Spleen (tissue), 11 donors: Measurements from ENCODE around the gene NOTUM. TPM values are rescaled to one million over a fixed set of nuclear protein-coding genes. Genes with fewer than 3 reads are reported as not detected.
"Not testable (repeated sequence)": the region's sequence is repeated elsewhere in the genome, so short reads cannot be mapped to it uniquely, and the experiment has no call there.

Source experiments
- DNase-seq: peaks from one replicate; pipeline ENCODE4 v3.0.0-alpha.2; 2020
- H3K27ac ChIP-seq, 8 donors: fragments of 200-600 bp; sonication (generic) in 7 of 8; 1 replicate in 4 of 8; 2 replicates in 4 of 8; pipeline versions ENCODE4 v1.5.0 to v1.8.0; 2016 to 2021; ENCODE audit warnings: inconsistent platforms in 4 of 8, mild to moderate bottlenecking in 4 of 8, moderate library complexity in 1 of 8
- H3K27me3 ChIP-seq, 7 donors: fragments of 200-600 bp; sonication (generic) in 6 of 7; replicated peaks in 1 of 7; 1 replicate in 4 of 7; 2 replicates in 3 of 7; pipeline versions ENCODE4 v1.5.0 to v1.8.0; 2016 to 2021; ENCODE audit warnings: inconsistent platforms in 3 of 7, mild to moderate bottlenecking in 1 of 7
- H3K36me3 ChIP-seq, 6 donors: fragments of 200-600 bp; sonication (generic) in 5 of 6; 1 replicate in 4 of 6; 2 replicates in 2 of 6; pipeline versions ENCODE4 v1.5.0 to v1.8.0; 2016 to 2021; ENCODE audit warnings: inconsistent platforms in 2 of 6
- H3K4me1 ChIP-seq, 6 donors: fragments of 200-600 bp; sonication (generic) in 5 of 6; 1 replicate in 3 of 6; 2 replicates in 3 of 6; pipeline versions ENCODE4 v1.5.0 to v1.8.0; 2016 to 2021; ENCODE audit warnings: inconsistent platforms in 3 of 6
- H3K4me3 ChIP-seq, 8 donors: fragments of 200-600 bp; sonication (generic) in 7 of 8; 1 replicate in 4 of 8; 2 replicates in 4 of 8; pipeline versions ENCODE4 v1.5.0 to v1.8.0; 2016 to 2021; ENCODE audit warnings: inconsistent platforms in 4 of 8, mild to moderate bottlenecking in 4 of 8, moderate library complexity in 2 of 8
- H3K9me3 ChIP-seq, 8 donors: fragments of 200-600 bp; sonication (generic) in 7 of 8; 1 replicate in 4 of 8; 2 replicates in 4 of 8; pipeline versions ENCODE4 v1.5.0 to v1.8.0; 2016 to 2021; ENCODE audit warnings: inconsistent platforms in 4 of 8
- POLR2A ChIP-seq, 3 donors: fragments of 450-650 bp; IDR thresholded peaks; one replicate each; pipeline ENCODE4 v1.5.1; 2017; ENCODE audit warnings: antibody characterized with exemption in 3 of 3, mild to moderate bottlenecking in 1 of 3
- POLR2AphosphoS5 ChIP-seq, 3 donors: sonication (generic); formaldehyde crosslinking; IDR thresholded peaks; one replicate each; pipeline ENCODE4 v1.5.1; 2017; ENCODE audit warnings: antibody characterized with exemption in 3 of 3
- WGBS, 5 donors: extraction: QIAGEN DNeasy Blood & Tissue Kit in 3 of 5; methylation state at CpG; one replicate each; pipeline versions ENCODE4 v1.1.5 to v1.1.7; 2013 to 2018; 5-methylcytosine and 5-hydroxymethylcytosine counted together
- intact Hi-C: fragments of 100-400 bp; cut with DNase I; formaldehyde crosslinking; loops from one replicate; pipeline ENCODE4 v1.15.0; 2023; ENCODE audit warnings: low total_unique reads
- polyA plus RNA-seq, 3 donors: library from polyadenylated mRNA; stranded (reverse); fragments of 200-250 nt; gene quantifications; one replicate each; pipeline ENCODE4 v1.2.1, GENCODE V29; 2013
- total RNA-seq, 7 donors: library from RNA; depleted of rRNA in 3 of 7; stranded (reverse); fragments of >200 nt in 3 of 7; fragmentation: NEBNext Ultra II Directional in 4 of 7; extraction: Animal tissue kit (Norgen Biotek cat#: 25700) in 4 of 7; gene quantifications; one replicate each; pipeline versions ENCODE4 v1.1.0 to v1.2.1, GENCODE V29; 2016 to 2021
- TF ChIP-seq, protein P1 (sequence below), 11 experiments: fragments of 200-600 bp in 7 of 11; fragments of 450-650 bp in 4 of 11; sonication (generic) in 4 of 11; IDR thresholded peaks in 8 of 11; conservative IDR thresholded peaks in 3 of 11; 1 replicate in 7 of 11; 2 replicates in 4 of 11; pipeline versions ENCODE4 v1.4.0 to v1.8.0; 2016 to 2021; ENCODE audit warnings: antibody characterized with exemption in 11 of 11, inconsistent platforms in 4 of 11, mild to moderate bottlenecking in 1 of 11
- donor health status: healthy with polysubstance abuse.
- donor health status: DM: no; HTN: no; CAD: no; lungs with moderate emphysema.
- donor health status: DM: no; HTN: no; CAD: no.
- donor health status: Bipolar disorder and iron deficiency.
- donor health status: healthy.
- donor health status: DM: no; HTN: no; CAD: no.
- donor health status: DM: yes; HTN: yes; CAD: no.

The NOTUM gene
- total and polyA plus RNA-seq, 10 donors = 0.03 to 0.85 (median 0.11) TPM; not detected in 5

DNA sequence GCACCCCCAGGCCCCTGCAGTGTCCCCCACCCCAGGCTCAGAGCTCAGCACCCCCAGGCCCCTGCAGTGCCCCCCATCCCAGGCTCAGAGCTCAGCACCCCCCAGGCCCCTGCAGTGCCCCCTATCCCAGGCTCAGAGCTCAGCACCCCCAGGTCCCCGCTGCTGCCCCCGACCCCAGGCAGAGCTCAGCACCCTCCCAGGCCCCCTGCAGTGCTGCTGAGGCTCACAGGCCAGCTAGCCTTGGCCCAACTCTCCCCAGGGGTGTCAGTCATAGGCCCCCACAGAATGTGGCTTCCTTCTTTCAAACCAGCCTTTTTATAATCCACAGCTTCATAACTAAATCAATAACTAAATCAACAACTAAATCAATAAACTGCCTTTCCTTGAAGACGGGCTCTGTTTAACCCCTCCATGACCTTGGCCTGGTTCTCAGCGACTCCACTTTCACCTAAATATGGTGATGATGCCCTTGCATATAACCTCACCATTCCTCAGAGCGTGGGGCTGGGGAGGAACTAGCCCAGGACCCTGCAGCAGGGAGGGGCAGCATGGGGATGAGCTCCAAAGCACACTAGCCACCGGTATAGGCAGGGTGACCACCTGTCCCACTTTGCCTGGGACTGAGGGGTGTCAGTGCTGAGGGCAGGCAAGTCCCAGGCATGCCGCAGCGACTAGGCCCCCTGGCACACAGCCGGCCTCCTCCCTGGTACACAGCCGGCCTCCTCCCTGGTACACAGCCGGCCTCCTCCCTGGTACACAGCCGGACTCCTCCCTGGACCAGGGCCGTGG lies 5.0 kb downstream of the NOTUM start:
- WGBS, 5 donors = 77 to 92% (median 84%) methylated on average over 5 to 13 of the region's 13 CpGs
- TF ChIP-seq, protein P1, sequence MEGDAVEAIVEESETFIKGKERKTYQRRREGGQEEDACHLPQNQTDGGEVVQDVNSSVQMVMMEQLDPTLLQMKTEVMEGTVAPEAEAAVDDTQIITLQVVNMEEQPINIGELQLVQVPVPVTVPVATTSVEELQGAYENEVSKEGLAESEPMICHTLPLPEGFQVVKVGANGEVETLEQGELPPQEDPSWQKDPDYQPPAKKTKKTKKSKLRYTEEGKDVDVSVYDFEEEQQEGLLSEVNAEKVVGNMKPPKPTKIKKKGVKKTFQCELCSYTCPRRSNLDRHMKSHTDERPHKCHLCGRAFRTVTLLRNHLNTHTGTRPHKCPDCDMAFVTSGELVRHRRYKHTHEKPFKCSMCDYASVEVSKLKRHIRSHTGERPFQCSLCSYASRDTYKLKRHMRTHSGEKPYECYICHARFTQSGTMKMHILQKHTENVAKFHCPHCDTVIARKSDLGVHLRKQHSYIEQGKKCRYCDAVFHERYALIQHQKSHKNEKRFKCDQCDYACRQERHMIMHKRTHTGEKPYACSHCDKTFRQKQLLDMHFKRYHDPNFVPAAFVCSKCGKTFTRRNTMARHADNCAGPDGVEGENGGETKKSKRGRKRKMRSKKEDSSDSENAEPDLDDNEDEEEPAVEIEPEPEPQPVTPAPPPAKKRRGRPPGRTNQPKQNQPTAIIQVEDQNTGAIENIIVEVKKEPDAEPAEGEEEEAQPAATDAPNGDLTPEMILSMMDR (IDR thresholded peaks at IDR 0.05 in 8 of 11, conservative IDR thresholded peaks at IDR 0.05 in 3 of 11) = no peak
- TF ChIP-seq POLR2A (IDR thresholded peaks at IDR 0.05) = no peak
- TF ChIP-seq POLR2AphosphoS5 (IDR thresholded peaks at IDR 0.05) = no peak
- Histone ChIP-seq H3K27ac (no peak overlapping the region), H3K4me1 (peaks cover 9 to 21% (median 18%) of the 10 kb centered on the region in 6 donors), H3K36me3 (no peaks in the 10 kb centered on the region), H3K4me3 (no peak overlapping the region), H3K27me3 (peaks cover 0 to 77% (median 36%) of the 10 kb centered on the region in 7 donors), H3K9me3 (no peaks in the 10 kb centered on the region)
- DNase-seq = no peak
- intact Hi-C loops = loop anchor here (5.0 kb wide), 1 partner anchor 66 kb away; the partner anchor contains the start of genes CENPX and LRRC45

DNA sequence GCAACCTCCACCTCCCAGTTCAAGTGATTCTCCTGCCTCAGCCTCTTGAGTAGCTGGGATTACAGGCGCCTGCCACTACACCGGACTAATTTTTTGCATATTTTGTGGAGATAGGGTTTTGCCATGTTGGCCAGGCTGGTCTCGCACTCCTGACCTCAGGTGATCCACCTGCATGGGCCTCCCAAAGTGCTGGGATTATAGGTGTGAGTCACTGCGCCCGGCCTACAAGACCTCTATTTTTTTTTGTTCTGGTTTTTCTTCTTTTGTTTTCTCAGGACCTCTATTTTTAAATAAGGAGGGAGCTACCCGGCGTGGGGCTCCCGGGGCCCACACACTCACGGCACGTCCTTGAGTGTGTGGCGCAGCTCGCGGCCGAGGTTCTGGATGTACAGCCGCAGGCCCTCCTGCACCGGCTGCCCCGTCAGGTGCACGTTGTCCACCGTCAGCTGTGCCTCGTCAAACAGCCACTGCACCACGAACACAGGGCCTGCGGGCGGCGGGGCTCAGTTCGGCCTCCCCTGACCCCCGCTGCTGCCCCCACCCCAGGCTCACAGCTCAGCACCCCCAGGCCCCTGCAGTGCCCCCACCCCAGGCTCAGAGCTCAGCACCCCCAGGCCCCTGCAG lies 5.8 kb downstream of the NOTUM start:
- Histone ChIP-seq H3K27ac (no peak overlapping the region), H3K4me3 (no peak overlapping the region), H3K4me1 (peaks cover 4 to 15% (median 13%) of the 10 kb centered on the region in 6 donors), H3K27me3 (peaks cover 0 to 69% (median 30%) of the 10 kb centered on the region in 7 donors), H3K9me3 (no peaks in the 10 kb centered on the region), H3K36me3 (no peaks in the 10 kb centered on the region)
- intact Hi-C loops = loop anchor here (5.0 kb wide), 1 partner anchor 67 kb away; the partner anchor contains the start of genes CENPX and LRRC45
- DNase-seq = no peak
- WGBS, 5 donors = 91 to 97% (median 94%) methylated on average over 24 to 26 of the region's 26 CpGs
- no peak for TF ChIP-seq POLR2AphosphoS5 (IDR thresholded peaks at IDR 0.05)
- no peak for TF ChIP-seq POLR2A (IDR thresholded peaks at IDR 0.05)
- TF ChIP-seq, protein P1 (IDR thresholded peaks at IDR 0.05 in 8 of 11, conservative IDR thresholded peaks at IDR 0.05 in 3 of 11) = no peak

DNA sequence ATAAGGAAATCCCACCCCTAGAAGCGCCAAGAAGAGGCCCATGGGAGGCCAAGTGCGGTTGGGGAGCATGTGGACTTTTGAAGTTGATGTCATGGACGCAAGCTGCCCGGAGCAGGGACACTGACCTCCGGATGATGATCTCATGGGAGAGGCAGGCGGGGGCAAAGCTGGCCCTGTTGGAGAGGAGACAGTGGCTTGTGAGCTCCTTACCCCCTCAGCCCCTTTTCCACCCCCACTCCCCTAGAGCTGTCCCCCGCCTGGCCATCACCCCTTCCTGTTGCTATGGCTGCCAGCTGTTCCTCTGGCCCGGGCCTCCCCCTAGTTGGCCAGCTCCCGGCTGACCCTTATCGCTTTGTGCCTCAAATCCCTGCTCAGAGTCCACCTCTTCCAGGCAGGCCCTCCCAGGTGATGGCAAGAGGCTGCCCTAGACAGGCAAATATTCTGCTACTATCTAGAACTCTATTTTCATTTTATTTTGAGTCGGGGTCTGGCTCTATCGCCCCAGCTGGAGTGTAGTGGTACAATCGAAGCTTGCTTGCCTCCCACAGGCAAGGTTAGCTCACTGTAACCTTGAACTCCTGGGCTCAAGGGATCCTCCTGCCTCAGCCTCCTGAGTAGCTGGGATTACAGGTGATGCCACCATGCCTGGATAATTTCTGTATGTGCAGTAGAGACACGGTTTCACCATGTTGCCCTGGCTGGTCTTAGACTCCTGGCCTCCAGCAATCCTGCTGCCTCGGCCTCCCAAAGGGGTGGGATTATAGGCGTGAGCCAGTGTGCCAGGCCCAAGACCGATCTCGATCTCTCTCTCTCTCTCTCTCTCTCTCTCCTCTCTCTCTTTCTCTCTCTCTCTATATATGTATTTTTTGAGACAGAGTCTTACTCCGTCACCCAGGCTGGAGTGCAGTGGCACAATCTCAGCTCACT lies 6.6 kb downstream of the NOTUM start:
- Histone ChIP-seq H3K4me3 (no peak overlapping the region), H3K9me3 (no peaks in the 10 kb centered on the region), H3K4me1 (peaks cover 0 to 7% (median 6%) of the 10 kb centered on the region in 6 donors), H3K36me3 (no peaks in the 10 kb centered on the region), H3K27ac (no peak overlapping the region), H3K27me3 (peaks cover 0 to 61% (median 23%) of the 10 kb centered on the region in 7 donors)
- no peak for DNase-seq
- WGBS, 5 donors = 82 to 92% (median 87%) methylated on average over 19 of the region's 19 CpGs
- TF ChIP-seq, protein P1 (IDR thresholded peaks at IDR 0.05 in 8 of 11, conservative IDR thresholded peaks at IDR 0.05 in 3 of 11) = no peak
- no peak for TF ChIP-seq POLR2A (IDR thresholded peaks at IDR 0.05)
- TF ChIP-seq POLR2AphosphoS5 (IDR thresholded peaks at IDR 0.05) = no peak
- intact Hi-C loops = loop anchor here (5.0 kb wide), 1 partner anchor 68 kb away; the partner anchor contains the start of genes CENPX and LRRC45

DNA sequence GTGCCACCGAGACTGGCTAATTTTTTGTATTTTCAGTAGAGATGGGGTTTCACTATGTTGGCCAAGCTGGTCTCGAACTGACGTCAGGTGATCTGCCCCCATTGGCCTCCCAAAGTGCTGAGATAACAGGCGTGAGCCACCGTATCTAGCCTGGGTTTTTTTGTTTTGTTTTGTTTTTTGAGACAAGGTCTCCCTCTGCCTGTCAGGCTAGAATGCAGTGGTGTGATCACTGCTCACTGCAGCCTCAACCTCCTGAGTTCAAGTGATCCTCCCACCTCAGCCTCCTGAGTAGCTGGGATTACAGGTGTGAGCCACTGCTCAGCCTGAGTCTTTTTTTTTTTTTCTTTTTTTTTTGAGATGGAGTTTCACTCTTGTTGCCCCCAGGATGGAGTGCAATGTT lies 7.5 kb downstream of the NOTUM start:
- H3K4me3 ChIP-seq, DNase-seq, H3K9me3 ChIP-seq, H3K36me3 ChIP-seq, H3K4me1 ChIP-seq, H3K27ac ChIP-seq, intact Hi-C loops: not testable (repeated sequence)
- 69 to 79% (median 77%) methylated on average over 5 of the region's 5 CpGs for WGBS, 5 donors
- peaks cover 0 to 51% (median 14%) of the 10 kb centered on the region in 7 donors for H3K27me3 ChIP-seq
